ENCODE measurements around the gene HS3ST3B1.

HS3ST3B1 gene

DNA sequence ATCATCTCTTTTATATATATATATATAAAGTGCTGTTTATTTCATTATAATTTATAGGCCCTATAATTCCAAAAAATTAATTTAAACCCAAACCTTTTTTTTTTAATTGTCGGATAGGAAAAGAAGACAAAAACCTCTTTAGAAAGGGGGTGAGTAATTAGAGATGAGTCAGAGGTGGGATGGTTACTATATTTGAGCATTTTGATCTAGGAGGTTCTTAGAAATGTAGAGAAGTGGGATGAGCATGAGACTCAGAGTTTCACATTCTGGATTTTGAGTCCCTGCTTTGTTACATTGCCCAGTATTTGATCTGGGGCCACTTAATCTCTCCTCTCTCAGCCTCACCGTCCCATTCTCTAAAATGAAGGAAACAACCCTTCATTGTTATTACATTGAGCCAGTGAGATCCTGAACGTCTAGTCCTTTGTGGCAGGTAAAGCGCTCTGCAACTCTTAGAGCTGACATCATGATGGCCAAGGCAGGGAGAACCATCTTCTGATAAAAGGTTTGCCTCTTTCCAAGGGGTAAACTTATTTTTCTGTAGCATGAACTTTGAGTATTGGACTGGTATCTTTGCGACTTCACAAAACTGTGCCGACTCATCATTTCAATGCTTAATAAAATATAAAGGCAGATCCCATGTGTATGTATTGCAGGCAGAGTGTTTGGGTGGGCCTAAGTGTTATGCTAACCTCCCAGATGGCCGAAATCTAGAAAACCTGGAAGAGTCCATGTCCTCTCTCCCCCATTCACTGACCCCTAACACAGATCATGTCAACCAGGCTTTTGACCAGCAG is 21.3 kb downstream of the HS3ST3B1 start:
- DNase-seq = no peak

DNA sequence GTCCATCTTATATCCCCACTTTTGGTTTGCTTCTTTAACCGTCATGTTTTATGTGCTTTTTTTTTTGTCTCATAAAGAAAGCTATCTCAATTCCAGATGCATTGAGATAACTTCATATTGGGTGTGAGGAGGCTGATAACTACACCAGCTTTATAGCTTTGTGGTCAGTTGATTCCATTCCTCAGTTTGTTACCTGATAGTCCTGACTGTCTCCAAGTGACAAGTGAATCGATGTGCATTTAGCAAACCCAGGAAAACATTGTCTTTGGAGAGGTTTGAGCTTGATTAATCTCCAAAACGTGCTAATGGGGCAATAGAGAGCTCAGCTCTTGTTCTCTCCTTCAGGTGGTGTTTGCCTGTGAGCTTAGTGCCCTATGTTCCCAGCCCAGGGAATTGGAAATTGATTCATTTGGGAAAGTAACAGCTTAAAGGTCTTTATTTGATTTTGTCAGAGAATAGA is 22.7 kb downstream of the HS3ST3B1 start:
- no peak for DNase-seq

- DNase-seq = no peak
These were observed 24.8 kb downstream of the HS3ST3B1 start for GRCh38 chr17:14325618-14326167.

GRCh38 chr17:14329900-14330491 is 29.1 kb downstream of the HS3ST3B1 start:
- DNase-seq = no peak

GRCh38 chr17:14330492-14330962 is 29.6 kb downstream of the HS3ST3B1 start:
- DNase-seq = no peak

- DNase-seq = no peak
These were observed 30.5 kb downstream of the HS3ST3B1 start for GRCh38 chr17:14331225-14331981.

DNA sequence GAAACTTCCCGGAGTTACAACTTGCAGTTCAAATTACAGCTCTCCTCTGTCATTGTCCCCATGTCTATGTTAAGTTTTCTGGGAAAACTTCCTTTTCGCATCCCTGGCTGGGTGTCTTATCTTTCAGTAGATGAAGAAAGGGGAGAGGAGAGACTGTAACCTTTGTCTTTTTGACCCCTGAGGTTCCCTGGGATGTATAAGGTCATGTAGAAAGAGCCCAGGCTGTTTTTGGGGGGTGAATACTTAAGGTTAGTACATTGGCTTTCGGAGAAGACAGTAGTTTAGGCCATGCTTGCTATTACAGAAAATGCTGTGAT is 31.1 kb downstream of the HS3ST3B1 start:
- no peak for DNase-seq

GRCh38 chr17:14332331-14332730 is 31.4 kb downstream of the HS3ST3B1 start:
- no peak for DNase-seq

- no peak for DNase-seq
These were observed 32.6 kb downstream of the HS3ST3B1 start for GRCh38 chr17:14333506-14333905.

DNA sequence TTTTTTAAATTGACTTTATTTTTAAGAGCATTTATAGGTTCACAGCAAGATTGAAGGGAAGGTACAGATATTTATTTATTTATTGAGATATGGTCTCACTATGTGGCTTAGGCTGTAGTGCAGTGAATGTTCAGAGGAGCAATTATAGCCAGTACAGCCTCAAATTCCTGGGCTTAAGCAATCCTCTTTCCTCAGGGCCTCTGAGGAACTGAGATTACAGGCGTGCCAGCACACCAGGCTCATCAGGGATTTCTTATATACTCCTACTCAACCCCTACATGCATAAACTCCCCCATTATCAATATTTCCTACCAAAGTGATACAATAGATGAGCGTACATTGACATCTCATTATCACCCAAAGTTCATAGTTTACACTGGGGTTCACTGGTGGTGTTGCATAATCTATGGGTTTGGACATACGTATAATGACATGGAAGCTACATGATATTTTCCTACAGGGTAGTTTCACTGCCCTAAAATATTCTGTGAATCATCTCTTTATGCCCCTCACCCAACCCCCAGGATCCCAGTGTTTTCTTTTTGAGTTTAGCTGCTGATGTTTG is 33.5 kb downstream of the HS3ST3B1 start:
- no peak for DNase-seq

DNA sequence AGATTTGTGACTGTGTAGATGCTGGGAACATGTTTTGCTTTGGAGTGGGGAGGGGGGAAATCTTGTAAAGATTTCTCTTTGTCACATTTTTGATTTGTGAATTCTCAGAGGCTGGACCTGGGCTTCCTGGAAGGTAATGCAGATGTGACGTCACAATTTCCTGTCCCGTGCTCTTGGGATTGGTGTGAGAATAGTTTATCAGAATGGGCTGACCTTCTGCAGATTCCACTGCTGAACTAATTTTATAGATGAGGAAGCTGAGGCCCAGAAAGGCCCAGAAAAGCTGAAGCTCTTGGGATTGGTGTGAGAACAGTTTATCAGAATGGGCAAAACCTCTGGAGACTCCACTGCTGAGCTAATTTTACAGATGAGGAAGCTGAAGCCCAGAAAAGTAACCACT is 34.0 kb downstream of the HS3ST3B1 start:
- no peak for DNase-seq

- no peak for DNase-seq
These were observed 35.5 kb downstream of the HS3ST3B1 start for GRCh38 chr17:14336418-14336817.

DNA sequence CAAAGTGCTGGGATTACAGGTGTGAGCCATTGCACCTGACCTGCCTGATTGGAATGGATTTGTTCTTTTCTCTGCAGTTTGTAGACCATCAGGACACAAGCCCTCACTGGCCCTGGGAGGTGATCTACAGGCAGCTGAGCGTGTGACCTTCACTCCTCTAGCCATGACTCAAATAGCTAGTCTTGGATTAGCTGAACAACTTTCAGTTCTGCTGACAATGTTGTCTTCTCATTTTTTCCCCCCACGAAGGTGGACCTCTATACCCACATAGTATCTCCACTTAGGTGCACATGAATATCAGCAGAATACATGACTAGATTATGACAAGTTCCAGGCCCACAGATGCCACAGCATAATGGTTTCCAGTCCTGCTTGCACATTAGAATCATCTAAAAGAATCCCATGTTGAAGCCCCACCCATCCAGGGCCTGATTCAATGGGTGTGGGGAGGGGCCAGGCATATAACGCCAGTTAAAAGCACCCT is 36.8 kb downstream of the HS3ST3B1 start:
- no peak for DNase-seq

GRCh38 chr17:14340857-14341754 is 40.2 kb downstream of the HS3ST3B1 start:
- no peak for DNase-seq

- DNase-seq = no peak
These were observed 41.0 kb downstream of the HS3ST3B1 start for GRCh38 chr17:14341866-14342265.

DNA sequence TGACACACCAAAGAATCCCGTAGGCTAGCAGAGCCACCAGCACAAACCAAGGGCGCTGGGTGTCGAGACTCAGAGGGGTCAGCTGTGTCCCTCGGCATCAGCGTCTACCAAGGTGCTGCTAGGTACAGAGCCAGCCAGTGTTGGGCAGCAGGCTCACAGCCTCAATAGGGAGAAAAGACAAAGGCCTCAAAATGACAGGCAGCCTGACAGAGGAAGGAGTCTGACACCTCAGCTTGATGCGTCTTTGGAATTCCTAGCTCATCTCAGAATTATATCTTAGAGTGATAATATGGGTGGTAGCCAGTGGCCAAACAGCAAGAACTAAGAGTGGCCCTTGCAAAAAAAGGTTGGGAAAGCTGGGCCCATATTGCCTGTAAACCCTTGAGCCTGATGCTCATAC is 45.9 kb downstream of the HS3ST3B1 start:
- no peak for DNase-seq

- DNase-seq = peak in 1 of 2 donors; percentile 28
These were observed 50.6 kb downstream of the HS3ST3B1 start for GRCh38 chr17:14351493-14351892.

DNA sequence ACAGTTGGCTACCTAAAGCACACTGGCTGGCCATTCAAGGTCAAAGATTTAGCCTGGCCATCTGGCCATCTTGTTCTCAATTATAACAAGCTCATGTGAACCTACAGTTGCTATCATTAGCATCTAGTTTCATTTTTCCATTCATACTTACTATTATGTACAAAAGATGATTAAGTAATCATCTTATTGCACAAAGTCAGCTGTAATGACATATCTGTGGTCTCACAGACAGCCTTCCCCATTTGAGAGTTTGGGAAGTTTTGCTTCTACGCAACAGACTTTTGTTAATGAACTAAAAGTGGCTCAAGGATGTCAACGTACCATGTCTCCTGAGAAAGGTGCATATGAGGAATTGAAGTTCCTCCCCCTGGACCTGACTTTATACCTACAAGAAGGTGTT is 51.3 kb downstream of the HS3ST3B1 start:
- DNase-seq = no peak

- DNase-seq = no peak
These were observed 53.1 kb downstream of the HS3ST3B1 start for GRCh38 chr17:14353861-14354474.

DNA sequence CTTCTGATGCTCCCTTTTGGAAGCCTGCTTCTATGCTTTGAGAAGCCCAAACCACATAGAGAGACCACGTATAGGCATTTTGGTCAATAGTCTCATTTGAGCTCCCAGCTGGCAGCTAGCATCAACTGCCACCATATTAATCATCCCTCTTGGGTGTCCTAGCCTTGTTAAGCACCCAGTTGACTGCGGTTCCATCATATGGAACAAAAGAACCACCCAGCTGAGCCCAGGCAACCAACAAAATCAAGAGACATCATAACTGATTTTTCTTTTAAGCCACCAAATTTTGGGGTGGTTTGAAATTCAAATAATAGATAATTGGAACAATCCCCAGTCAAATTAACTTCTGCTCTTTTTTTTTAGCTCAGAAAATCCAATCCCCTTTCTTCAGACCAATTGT is 53.9 kb downstream of the HS3ST3B1 start:
- no peak for DNase-seq

- DNase-seq = no peak
These were observed 54.7 kb downstream of the HS3ST3B1 start for GRCh38 chr17:14355556-14355955.

Measured in bone marrow (tissue), 2 donors.